DOHH2 (cell line): ENCODE measurements around the gene GVQW3.

Source experiments
- H3F3A ChIP-seq: fragments of 200-600 bp; sonication (generic), shearing (Covaris generic); 2 replicates; pipeline ENCODE4 v1.6.0; 2016; ENCODE audit warnings: antibody characterized with exemption, mild to moderate bottlenecking; ENCODE audit not compliant: control insufficient read depth, insufficient read depth
- H3K27ac ChIP-seq: fragments of 200-600 bp; sonication (generic); 2 replicates; pipeline ENCODE4 v1.5.1; 2014; ENCODE audit warnings: low read depth, mild to moderate bottlenecking, low read length, moderate library complexity
- H3K27me3 ChIP-seq: fragments of 200-600 bp; sonication (generic); 2 replicates; pipeline ENCODE4 v1.6.1; 2014; ENCODE audit warnings: mild to moderate bottlenecking, low read length, mixed read lengths; ENCODE audit not compliant: control insufficient read depth
- H3K36me3 ChIP-seq: fragments of 200-600 bp; sonication (generic); 2 replicates; pipeline ENCODE4 v1.6.1; 2014; ENCODE audit warnings: mild to moderate bottlenecking, low read length, moderate library complexity, mixed read lengths; ENCODE audit not compliant: control insufficient read depth
- H3K4me1 ChIP-seq: fragments of 200-600 bp; sonication (generic); 2 replicates; pipeline ENCODE4 v1.6.1; 2014; ENCODE audit warnings: mild to moderate bottlenecking, low read length, mixed read lengths; ENCODE audit not compliant: control insufficient read depth
- H3K4me2 ChIP-seq: fragments of 200-600 bp; sonication (generic); 2 replicates; pipeline ENCODE4 v1.6.0; 2014; ENCODE audit warnings: mild to moderate bottlenecking, low read length, moderate library complexity
- H3K4me3 ChIP-seq: fragments of 200-600 bp; sonication (generic); 2 replicates; pipeline ENCODE4 v1.5.1; 2014; ENCODE audit warnings: mild to moderate bottlenecking, low read length, mixed read lengths
- H3K79me2 ChIP-seq: fragments of 200-600 bp; sonication (generic); 2 replicates; pipeline ENCODE4 v1.6.1; 2014; ENCODE audit warnings: mild to moderate bottlenecking, low read length, mixed read lengths; ENCODE audit not compliant: control insufficient read depth
- H3K9me2 ChIP-seq: fragments of 200-600 bp; sonication (generic); replicated peaks from 2 replicates; pipeline ENCODE4 v1.6.1; 2014; ENCODE audit warnings: mild to moderate bottlenecking, low read length, mixed read lengths; ENCODE audit not compliant: control insufficient read depth
- H3K9me3 ChIP-seq: fragments of 200-600 bp; sonication (generic); 2 replicates; pipeline ENCODE4 v1.6.1; 2014; ENCODE audit warnings: antibody characterized with exemption, low read length, mixed read lengths; ENCODE audit not compliant: control insufficient read depth, insufficient read depth
- H4K20me1 ChIP-seq: fragments of 200-600 bp; sonication (generic); 2 replicates; pipeline ENCODE4 v1.6.0; 2014; ENCODE audit warnings: low read depth, mild to moderate bottlenecking, antibody characterized with exemption, low read length, moderate library complexity; ENCODE audit not compliant: control insufficient read depth, insufficient read depth
- CTCF ChIP-seq: fragments of 200-600 bp; sonication (generic); IDR thresholded peaks from one replicate; pipeline ENCODE4 v1.5.1; 2014; ENCODE audit warnings: antibody characterized with exemption, mild to moderate bottlenecking, low read depth, low read length; ENCODE audit not compliant: poor library complexity, severe bottlenecking
- EZH2phosphoT487 ChIP-seq: fragments of 200-600 bp; sonication (generic); IDR thresholded peaks from 2 replicates; pipeline ENCODE4 v1.6.1; 2017; ENCODE audit warnings: borderline replicate concordance, mild to moderate bottlenecking, antibody characterized with exemption, low read length, moderate library complexity, mixed read lengths

The GVQW3 gene

GRCh38 chr11:76379807-76380158 is 1.3 kb upstream of the GVQW3 start:
- no peak for TF ChIP-seq CTCF
- no peak for TF ChIP-seq EZH2phosphoT487
- H3K4me3 ChIP-seq = peak overlapping the region; percentile 95
- no peaks in the 10 kb centered on the region for H3K9me3 ChIP-seq
- H3K4me1 ChIP-seq = peaks cover 65% of the 10 kb centered on the region
- H3K36me3 ChIP-seq = peaks cover 7% of the 10 kb centered on the region; the same call in 1 of the 2 replicates
- no peak overlapping the region; the same call in 1 of the 2 replicates for H3K27ac ChIP-seq
- H3K4me2 ChIP-seq = peak overlapping the region; percentile 86
- peaks cover 3% of the 10 kb centered on the region; the same call in 1 of the 2 replicates for H3F3A ChIP-seq
- peaks cover 79% of the 10 kb centered on the region for H3K79me2 ChIP-seq
- H3K9me2 ChIP-seq = no peaks in the 10 kb centered on the region
- no peaks in the 10 kb centered on the region for H3K27me3 ChIP-seq
- H4K20me1 ChIP-seq = peaks cover 13% of the 10 kb centered on the region; the same call in 1 of the 2 replicates

- Histone ChIP-seq H3K4me2 (peak overlapping the region; percentile 86), H3K4me3 (peak overlapping the region; percentile 95), H3F3A (peaks cover 3% of the 10 kb centered on the region; the same call in 1 of the 2 replicates), H3K27ac (peak overlapping the region; percentile 40), H3K79me2 (peaks cover 73% of the 10 kb centered on the region), H3K4me1 (peaks cover 59% of the 10 kb centered on the region), H3K9me2 (no peaks in the 10 kb centered on the region), H3K36me3 (peaks cover 8% of the 10 kb centered on the region; the same call in 1 of the 2 replicates), H3K27me3 (no peaks in the 10 kb centered on the region), H4K20me1 (peaks cover 10% of the 10 kb centered on the region; the same call in 1 of the 2 replicates), H3K9me3 (no peaks in the 10 kb centered on the region)
- no peak for TF ChIP-seq EZH2phosphoT487
- no peak for TF ChIP-seq CTCF
Observed at GRCh38 chr11:76380159-76380976, 755 bp upstream of the GVQW3 start.

GRCh38 chr11:76382209-76382608 is 1.1 kb downstream of the GVQW3 start:
- Histone ChIP-seq H3K4me1 (peaks cover 48% of the 10 kb centered on the region), H3K4me3 (peak overlapping the region; percentile 95), H3K27ac (no peak overlapping the region), H4K20me1 (peaks cover 7% of the 10 kb centered on the region; the same call in 1 of the 2 replicates), H3K4me2 (peak overlapping the region; percentile 86), H3F3A (peaks cover 3% of the 10 kb centered on the region; the same call in 1 of the 2 replicates), H3K27me3 (no peaks in the 10 kb centered on the region), H3K79me2 (peaks cover 54% of the 10 kb centered on the region), H3K36me3 (peaks cover 8% of the 10 kb centered on the region; the same call in 1 of the 2 replicates), H3K9me3 (no peaks in the 10 kb centered on the region), H3K9me2 (no peaks in the 10 kb centered on the region)
- TF ChIP-seq CTCF (no peak), EZH2phosphoT487 (no peak)
